Measurements from ENCODE around the gene PGBD1.

DNA sequence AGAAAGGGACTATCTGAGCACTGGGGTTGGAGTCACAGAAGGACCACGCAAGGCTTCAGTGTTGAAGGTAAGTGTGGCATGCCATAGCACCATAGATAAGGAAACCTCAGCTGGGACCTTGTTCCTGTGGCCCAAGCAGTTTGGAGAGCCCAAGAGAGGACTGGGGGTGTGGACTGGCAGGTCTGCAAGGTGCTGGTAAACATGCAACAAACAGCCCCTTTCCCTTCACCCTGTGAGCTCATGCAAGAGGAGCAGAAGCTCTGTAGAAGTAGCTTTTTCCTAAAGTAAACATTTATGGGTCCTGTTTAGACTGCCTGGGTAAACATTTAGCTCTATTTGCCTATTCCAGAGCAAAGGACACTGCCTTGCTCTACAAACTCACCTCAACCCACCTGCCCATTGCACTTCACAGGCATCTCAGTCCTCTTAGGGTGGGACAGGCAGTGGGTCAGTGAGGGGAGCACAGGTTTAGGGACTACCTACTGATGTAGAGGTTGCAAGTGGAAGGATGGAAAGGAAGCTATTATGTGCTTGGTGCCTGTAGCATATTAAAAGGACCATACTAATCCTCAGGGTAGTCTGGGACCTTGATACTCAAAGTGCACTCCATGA, 42.5 kb downstream of the PGBD1 start:
- TF ChIP-seq POLR2AphosphoS5 (IDR thresholded peaks at IDR 0.05): no peak
- TF ChIP-seq, protein P1, sequence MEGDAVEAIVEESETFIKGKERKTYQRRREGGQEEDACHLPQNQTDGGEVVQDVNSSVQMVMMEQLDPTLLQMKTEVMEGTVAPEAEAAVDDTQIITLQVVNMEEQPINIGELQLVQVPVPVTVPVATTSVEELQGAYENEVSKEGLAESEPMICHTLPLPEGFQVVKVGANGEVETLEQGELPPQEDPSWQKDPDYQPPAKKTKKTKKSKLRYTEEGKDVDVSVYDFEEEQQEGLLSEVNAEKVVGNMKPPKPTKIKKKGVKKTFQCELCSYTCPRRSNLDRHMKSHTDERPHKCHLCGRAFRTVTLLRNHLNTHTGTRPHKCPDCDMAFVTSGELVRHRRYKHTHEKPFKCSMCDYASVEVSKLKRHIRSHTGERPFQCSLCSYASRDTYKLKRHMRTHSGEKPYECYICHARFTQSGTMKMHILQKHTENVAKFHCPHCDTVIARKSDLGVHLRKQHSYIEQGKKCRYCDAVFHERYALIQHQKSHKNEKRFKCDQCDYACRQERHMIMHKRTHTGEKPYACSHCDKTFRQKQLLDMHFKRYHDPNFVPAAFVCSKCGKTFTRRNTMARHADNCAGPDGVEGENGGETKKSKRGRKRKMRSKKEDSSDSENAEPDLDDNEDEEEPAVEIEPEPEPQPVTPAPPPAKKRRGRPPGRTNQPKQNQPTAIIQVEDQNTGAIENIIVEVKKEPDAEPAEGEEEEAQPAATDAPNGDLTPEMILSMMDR (IDR thresholded peaks at IDR 0.05): no peak
- no peak for TF ChIP-seq POLR2A (IDR thresholded peaks at IDR 0.05)
- TF ChIP-seq EP300 (IDR thresholded peaks at IDR 0.05; ENCODE audit: low read depth): no peak

Data from transverse colon (tissue), 4 donors.